MM.1S (cell line): ENCODE measurements around the gene ESR2.

Experiments used
- DNase-seq: peaks from one replicate; pipeline ENCODE4 v3.0.0-alpha.2; 2015
- H2AFZ ChIP-seq: fragments of 300-600 bp; sonication (generic); 2 replicates; pipeline ENCODE4 v1.6.0; 2016; ENCODE audit warnings: antibody characterized with exemption, low read length
- H3F3A ChIP-seq: fragments of 300-600 bp; sonication (generic); 2 replicates; pipeline ENCODE4 v1.6.1; 2016; ENCODE audit warnings: mild to moderate bottlenecking, antibody characterized with exemption, low read length, moderate library complexity, mixed read lengths; ENCODE audit not compliant: insufficient read depth
- H3K27ac ChIP-seq: fragments of 300-600 bp; sonication (generic); 2 replicates; pipeline ENCODE4 v1.5.1; 2016; ENCODE audit warnings: mild to moderate bottlenecking, low read length
- H3K27me3 ChIP-seq: fragments of 300-600 bp; sonication (generic); replicated peaks from 2 replicates; pipeline ENCODE4 v1.6.0; 2016; ENCODE audit warnings: low read length; ENCODE audit not compliant: insufficient read depth
- H3K36me3 ChIP-seq: fragments of 300-600 bp; sonication (generic); replicated peaks from 2 replicates; pipeline ENCODE4 v1.6.1; 2016; ENCODE audit warnings: mild to moderate bottlenecking, low read length, mixed read lengths; ENCODE audit not compliant: insufficient read depth
- H3K4me1 ChIP-seq: fragments of 300-600 bp; sonication (generic); 2 replicates; pipeline ENCODE4 v1.6.1; 2016; ENCODE audit warnings: low read length, mixed read lengths
- H3K4me2 ChIP-seq: fragments of 300-600 bp; sonication (generic); 2 replicates; pipeline ENCODE4 v1.6.0; 2016; ENCODE audit warnings: low read depth, low read length
- H3K4me3 ChIP-seq: fragments of 300-600 bp; sonication (generic); 2 replicates; pipeline ENCODE4 v1.5.1; 2016; ENCODE audit warnings: low read length, mixed read lengths
- H3K79me2 ChIP-seq: fragments of 300-600 bp; sonication (generic); 2 replicates; pipeline ENCODE4 v1.6.1; 2016; ENCODE audit warnings: mixed run types, low read length, mixed read lengths
- H3K9ac ChIP-seq: fragments of 300-600 bp; sonication (generic); 2 replicates; pipeline ENCODE4 v1.6.1; 2016; ENCODE audit warnings: low read length, mixed read lengths
- H3K9me2 ChIP-seq: fragments of 300-600 bp; sonication (generic); replicated peaks from 2 replicates; pipeline ENCODE4 v1.6.1; 2016; ENCODE audit warnings: mild to moderate bottlenecking, low read length, mixed read lengths; ENCODE audit not compliant: insufficient read depth
- H3K9me3 ChIP-seq: fragments of 300-600 bp; sonication (generic); replicated peaks from 2 replicates; pipeline ENCODE4 v1.6.1; 2016; ENCODE audit warnings: mild to moderate bottlenecking, low read length, mixed read lengths; ENCODE audit not compliant: insufficient read depth
- H4K20me1 ChIP-seq: fragments of 300-600 bp; sonication (generic); 2 replicates; pipeline ENCODE4 v1.6.1; 2016; ENCODE audit warnings: mild to moderate bottlenecking, low read length, moderate library complexity, mixed read lengths; ENCODE audit not compliant: insufficient read depth
- CTCF ChIP-seq: fragments of 300-600 bp; sonication (generic); IDR thresholded peaks from 2 replicates; pipeline ENCODE4 v1.5.1; 2016; ENCODE audit warnings: antibody characterized with exemption, low read length, mixed read lengths
- EZH2 ChIP-seq: fragments of 300-600 bp; sonication (generic); optimal IDR thresholded peaks from 2 replicates; pipeline ENCODE3; 2017; ENCODE audit warnings: low read depth, mild to moderate bottlenecking, antibody characterized with exemption, low read length, mixed read lengths
- EZH2phosphoT487 ChIP-seq: fragments of 300-600 bp; sonication (generic); IDR thresholded peaks from 2 replicates; pipeline ENCODE4 v1.6.1; 2018; ENCODE audit warnings: antibody characterized with exemption, low read length

The ESR2 gene

GRCh38 chr14:64089920-64090319 lies 204.3 kb downstream of the ESR2 start:
- no peaks in the 10 kb centered on the region for H3K36me3 ChIP-seq
- no peak overlapping the region for H3K9ac ChIP-seq
- DNase-seq, result no peak
- no peaks in the 10 kb centered on the region for H3K79me2 ChIP-seq
- TF ChIP-seq CTCF (no peak), EZH2phosphoT487 (no peak), EZH2 (no peak)
- H3K27me3 ChIP-seq, result no peaks in the 10 kb centered on the region
- H3F3A ChIP-seq, result no peaks in the 10 kb centered on the region
- no peaks in the 10 kb centered on the region for H3K4me1 ChIP-seq
- H2AFZ ChIP-seq, result no peak overlapping the region
- H3K27ac ChIP-seq, result no peak overlapping the region
- H4K20me1 ChIP-seq, result no peaks in the 10 kb centered on the region
- no peak overlapping the region for H3K4me2 ChIP-seq
- H3K4me3 ChIP-seq, result no peak overlapping the region
- no peaks in the 10 kb centered on the region for H3K9me2 ChIP-seq
- no peaks in the 10 kb centered on the region for H3K9me3 ChIP-seq

GRCh38 chr14:64088647-64088964 lies 205.6 kb downstream of the ESR2 start:
- H3K9me3 ChIP-seq, result no peaks in the 10 kb centered on the region
- TF ChIP-seq CTCF (no peak), EZH2phosphoT487 (no peak), EZH2 (no peak)
- H3F3A ChIP-seq, result no peaks in the 10 kb centered on the region
- no peaks in the 10 kb centered on the region for H3K27me3 ChIP-seq
- H3K9ac ChIP-seq, result no peak overlapping the region
- no peak overlapping the region for H2AFZ ChIP-seq
- no peaks in the 10 kb centered on the region for H3K79me2 ChIP-seq
- no peak for DNase-seq
- H3K36me3 ChIP-seq, result no peaks in the 10 kb centered on the region
- H3K27ac ChIP-seq, result no peak overlapping the region
- H3K4me3 ChIP-seq, result no peak overlapping the region
- H4K20me1 ChIP-seq, result no peaks in the 10 kb centered on the region
- no peaks in the 10 kb centered on the region for H3K9me2 ChIP-seq
- no peaks in the 10 kb centered on the region for H3K4me1 ChIP-seq
- H3K4me2 ChIP-seq, result no peak overlapping the region

- Histone ChIP-seq H3K4me2 (no peak overlapping the region), H3K27me3 (no peaks in the 10 kb centered on the region), H3K9ac (no peak overlapping the region), H3K79me2 (no peaks in the 10 kb centered on the region), H3F3A (no peaks in the 10 kb centered on the region), H2AFZ (no peak overlapping the region), H3K9me2 (no peaks in the 10 kb centered on the region), H3K4me1 (no peaks in the 10 kb centered on the region), H3K4me3 (no peak overlapping the region), H3K9me3 (no peaks in the 10 kb centered on the region), H4K20me1 (no peaks in the 10 kb centered on the region), H3K36me3 (no peaks in the 10 kb centered on the region), H3K27ac (no peak overlapping the region)
- TF ChIP-seq CTCF (no peak), EZH2 (no peak), EZH2phosphoT487 (no peak)
- no peak for DNase-seq
Measured at GRCh38 chr14:64082837-64083236, 211.3 kb downstream of the ESR2 start.
